Colonic mucosa (tissue), 4 donors: Measurements from ENCODE around the gene RITA1. TPM values are rescaled to one million over a fixed set of nuclear protein-coding genes. Genes with fewer than 3 reads are reported as not detected.

Experiments
- DNase-seq: peaks from one replicate; pipeline ENCODE4 v3.0.0-alpha.2; 2020
- H3K27ac ChIP-seq: fragments of 200-600 bp; one replicate; pipeline ENCODE4 v1.8.0; 2021
- H3K27me3 ChIP-seq: fragments of 200-600 bp; one replicate; pipeline ENCODE4 v1.8.0; 2021
- H3K36me3 ChIP-seq: fragments of 200-600 bp; one replicate; pipeline ENCODE4 v1.8.0; 2021
- H3K4me1 ChIP-seq: fragments of 200-600 bp; one replicate; pipeline ENCODE4 v1.8.0; 2021; ENCODE audit warnings: mild to moderate bottlenecking
- H3K4me3 ChIP-seq: fragments of 200-600 bp; one replicate; pipeline ENCODE4 v1.8.0; 2021
- H3K9ac ChIP-seq, 2 donors: one replicate each; pipeline ENCODE4 v1.7.0; 2013; ENCODE audit warnings: control low read depth in 2 of 2, low read depth in 2 of 2, low read length in 2 of 2
- H3K9me3 ChIP-seq: fragments of 200-600 bp; one replicate; pipeline ENCODE4 v1.8.0; 2021
- intact Hi-C: fragments of 100-400 bp; cut with DNase I; formaldehyde crosslinking; loops from one replicate; pipeline ENCODE4 v1.14.1; 2022
- total RNA-seq, 2 donors: library from RNA; stranded (reverse); fragmentation: NEBNext Ultra II Directional in 1 of 2; extraction: Animal tissue kit (Norgen Biotek cat#: 25700) in 1 of 2; gene quantifications; one replicate each; pipeline ENCODE4 v1.2.1, GENCODE V29; 2021
- TF ChIP-seq, protein P1 (sequence below): fragments of 200-600 bp; IDR thresholded peaks from one replicate; pipeline ENCODE4 v1.8.0; 2022; ENCODE audit warnings: antibody characterized with exemption, mild to moderate bottlenecking
- donor health status: healthy.
- donor health status: DM: no; HTN: no; CAD: no.
- donor health status: DM: no; HTN: no; CAD: no.

Gene RITA1
- total RNA-seq, 2 donors from 2014 or later: 13.9 to 26.9 TPM

DNA sequence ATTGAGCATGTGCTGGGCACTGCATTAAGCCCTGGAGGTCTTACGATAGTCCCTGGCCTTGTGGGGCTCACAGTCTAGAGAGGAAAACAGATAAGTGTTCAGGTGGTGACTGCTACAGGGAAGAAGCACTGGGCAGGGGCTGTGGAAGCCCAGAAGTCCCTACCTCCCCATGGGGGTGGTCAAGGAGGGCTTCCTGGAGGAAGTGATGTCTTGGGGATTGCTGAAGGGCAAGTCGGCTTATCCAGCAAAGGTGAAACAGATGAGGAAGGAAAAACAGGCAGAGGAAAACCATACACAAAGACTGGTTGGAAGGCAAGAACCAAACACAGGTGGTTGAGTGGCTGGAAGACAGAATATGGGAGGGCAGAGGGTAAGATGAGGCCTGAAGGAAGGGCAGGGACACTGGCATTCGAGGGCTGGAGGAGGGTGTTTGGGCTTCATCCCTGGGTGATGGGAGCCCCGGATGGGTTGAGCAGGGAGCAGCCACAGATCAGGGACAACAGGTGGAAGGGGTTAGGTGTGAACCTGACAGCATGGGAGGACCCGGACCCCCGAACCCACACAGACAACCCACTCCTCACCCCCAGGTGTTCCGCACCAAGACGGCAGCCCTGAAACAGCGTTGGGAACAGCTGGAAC lies 33.2 kb upstream of the RITA1 start:
- Histone ChIP-seq H3K4me1 (peaks cover 9% of the 10 kb centered on the region), H3K9me3 (no peaks in the 10 kb centered on the region), H3K4me3 (peak overlapping the region; percentile 42), H3K9ac (peak overlapping the region in 1 of 2 donors; percentile 12), H3K27ac (no peak overlapping the region), H3K36me3 (no peaks in the 10 kb centered on the region), H3K27me3 (peaks cover 14% of the 10 kb centered on the region)
- intact Hi-C loops: loop anchor here (5.0 to 10.0 kb wide), 2 partner anchors 58 to 100 kb away; no protein-coding TSS in a partner anchor
- no peak for DNase-seq
- TF ChIP-seq, protein P1, sequence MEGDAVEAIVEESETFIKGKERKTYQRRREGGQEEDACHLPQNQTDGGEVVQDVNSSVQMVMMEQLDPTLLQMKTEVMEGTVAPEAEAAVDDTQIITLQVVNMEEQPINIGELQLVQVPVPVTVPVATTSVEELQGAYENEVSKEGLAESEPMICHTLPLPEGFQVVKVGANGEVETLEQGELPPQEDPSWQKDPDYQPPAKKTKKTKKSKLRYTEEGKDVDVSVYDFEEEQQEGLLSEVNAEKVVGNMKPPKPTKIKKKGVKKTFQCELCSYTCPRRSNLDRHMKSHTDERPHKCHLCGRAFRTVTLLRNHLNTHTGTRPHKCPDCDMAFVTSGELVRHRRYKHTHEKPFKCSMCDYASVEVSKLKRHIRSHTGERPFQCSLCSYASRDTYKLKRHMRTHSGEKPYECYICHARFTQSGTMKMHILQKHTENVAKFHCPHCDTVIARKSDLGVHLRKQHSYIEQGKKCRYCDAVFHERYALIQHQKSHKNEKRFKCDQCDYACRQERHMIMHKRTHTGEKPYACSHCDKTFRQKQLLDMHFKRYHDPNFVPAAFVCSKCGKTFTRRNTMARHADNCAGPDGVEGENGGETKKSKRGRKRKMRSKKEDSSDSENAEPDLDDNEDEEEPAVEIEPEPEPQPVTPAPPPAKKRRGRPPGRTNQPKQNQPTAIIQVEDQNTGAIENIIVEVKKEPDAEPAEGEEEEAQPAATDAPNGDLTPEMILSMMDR: no peak

DNA sequence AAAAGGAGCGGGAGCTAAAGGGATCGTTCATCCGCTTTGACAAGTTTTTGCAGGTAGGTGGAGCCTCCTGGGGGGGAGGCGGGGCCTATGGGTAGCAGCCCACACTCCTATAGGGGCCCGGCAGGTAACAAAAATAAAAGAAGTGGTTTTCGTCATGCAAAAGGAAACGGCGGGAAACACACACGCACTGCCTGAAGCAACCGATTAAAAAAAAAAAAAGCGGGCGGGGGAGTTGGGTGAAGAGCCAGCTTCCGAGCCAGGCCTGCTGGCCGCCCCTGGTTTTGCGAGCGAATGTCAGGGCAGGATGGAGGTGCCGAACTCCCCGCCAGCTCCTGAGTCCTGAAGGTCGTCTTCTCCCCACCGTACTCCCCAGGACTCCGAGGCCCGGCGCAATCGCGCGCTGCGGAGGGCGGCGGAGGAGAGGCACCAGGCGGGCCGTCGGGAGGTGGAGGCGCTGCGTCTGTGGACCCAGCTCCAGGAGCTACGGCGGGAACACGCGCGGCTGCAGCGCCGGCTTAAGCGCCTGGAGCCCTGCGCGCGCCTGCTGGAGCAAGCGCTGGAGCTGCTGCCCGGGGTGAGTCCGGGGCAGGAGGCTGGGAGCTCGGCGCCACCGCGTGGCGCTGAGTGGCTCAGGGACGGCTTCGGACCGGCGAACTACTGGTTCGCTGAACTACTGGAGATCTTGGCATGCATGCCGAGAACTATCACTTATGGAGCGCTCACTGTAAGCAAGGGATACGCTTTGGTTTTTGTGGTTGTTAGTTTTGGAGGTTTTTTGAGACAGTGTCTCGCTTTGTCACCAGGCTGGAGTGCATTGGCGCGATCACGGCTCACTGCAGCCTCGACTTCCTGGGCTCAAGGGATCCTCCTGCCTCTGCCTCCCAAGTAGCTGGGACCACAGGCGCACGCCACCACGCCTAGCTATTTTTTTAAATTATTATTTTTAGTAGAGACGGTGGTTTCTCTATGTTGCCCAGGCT lies 32.4 kb upstream of the RITA1 start:
- no peak overlapping the region for H3K27ac ChIP-seq
- H3K9me3 ChIP-seq: no peaks in the 10 kb centered on the region
- TF ChIP-seq, protein P1: peak; percentile 35
- no peaks in the 10 kb centered on the region for H3K36me3 ChIP-seq
- intact Hi-C loops: loop anchor here (5.0 to 10.0 kb wide), 2 partner anchors 58 to 101 kb away; no protein-coding TSS in a partner anchor
- peak; percentile 70 for DNase-seq
- H3K27me3 ChIP-seq: peaks cover 14% of the 10 kb centered on the region
- peaks cover 9% of the 10 kb centered on the region for H3K4me1 ChIP-seq
- H3K4me3 ChIP-seq: peak overlapping the region; percentile 42
- peak overlapping the region; percentile 12 to 37 for H3K9ac ChIP-seq

DNA sequence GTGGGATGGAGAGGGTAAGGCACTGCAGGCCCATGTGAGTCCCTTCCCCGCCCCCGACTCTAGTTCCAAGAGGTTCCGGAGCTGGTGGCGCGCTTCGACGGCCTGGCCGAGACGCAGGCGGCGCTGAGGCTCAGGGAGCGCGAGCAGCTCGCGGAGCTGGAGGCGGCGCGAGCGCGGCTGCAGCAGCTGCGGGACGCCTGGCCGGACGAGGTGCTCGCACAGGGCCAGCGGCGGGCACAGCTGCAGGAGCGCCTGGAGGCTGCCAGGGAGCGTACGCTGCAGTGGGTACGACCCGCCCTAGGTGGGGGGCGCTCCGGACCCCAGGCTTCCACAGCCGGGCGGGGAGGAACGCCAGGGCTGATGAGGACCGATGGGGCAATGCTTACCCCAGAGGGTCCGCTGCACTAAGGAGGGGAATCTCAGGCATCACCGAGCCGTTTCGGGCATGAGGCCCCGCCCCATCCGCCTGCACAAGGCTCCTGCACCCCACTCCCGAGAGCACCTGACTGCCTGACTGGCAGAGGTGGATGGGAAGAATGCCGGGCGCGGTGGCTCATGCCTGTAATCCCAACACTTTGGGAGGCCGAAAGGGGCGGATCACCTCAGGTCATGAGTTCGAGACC lies 31.1 kb upstream of the RITA1 start:
- Histone ChIP-seq H3K36me3 (no peaks in the 10 kb centered on the region), H3K27me3 (peaks cover 14% of the 10 kb centered on the region), H3K9ac (no peak overlapping the region), H3K4me1 (peaks cover 8% of the 10 kb centered on the region), H3K9me3 (no peaks in the 10 kb centered on the region), H3K27ac (no peak overlapping the region), H3K4me3 (peak overlapping the region; percentile 28)
- DNase-seq: no peak
- TF ChIP-seq, protein P1: no peak
- intact Hi-C loops: loop anchor here (5.0 to 10.0 kb wide), 2 partner anchors 60 to 102 kb away; no protein-coding TSS in a partner anchor

DNA sequence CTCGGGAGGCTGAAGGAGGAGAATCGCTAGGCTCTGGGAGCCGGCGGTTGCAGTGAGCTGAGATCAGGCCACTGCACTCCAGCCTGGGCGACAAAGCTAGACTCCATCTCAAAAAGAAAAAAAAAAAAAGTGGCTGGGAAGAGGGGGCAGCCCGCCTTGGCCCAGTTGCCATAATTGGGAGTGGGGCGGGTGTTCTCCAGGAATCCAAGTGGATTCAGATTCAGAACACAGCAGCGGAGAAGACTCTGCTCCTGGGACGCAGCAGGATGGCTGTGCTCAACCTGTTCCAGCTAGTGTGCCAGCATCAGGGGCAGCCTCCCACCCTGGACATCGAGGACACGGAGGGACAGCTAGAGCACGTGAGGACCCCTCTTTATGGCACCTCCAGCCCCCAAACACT lies 30.5 kb upstream of the RITA1 start:
- Histone ChIP-seq H3K27ac (no peak overlapping the region), H3K27me3 (peaks cover 14% of the 10 kb centered on the region), H3K9ac (no peak overlapping the region), H3K9me3 (no peaks in the 10 kb centered on the region), H3K4me1 (peaks cover 3% of the 10 kb centered on the region), H3K4me3 (no peak overlapping the region), H3K36me3 (no peaks in the 10 kb centered on the region)
- TF ChIP-seq, protein P1: no peak
- DNase-seq: no peak
- intact Hi-C loops: loop anchor here (10.0 kb wide), 1 partner anchor 60 kb away; no protein-coding TSS in a partner anchor

DNA sequence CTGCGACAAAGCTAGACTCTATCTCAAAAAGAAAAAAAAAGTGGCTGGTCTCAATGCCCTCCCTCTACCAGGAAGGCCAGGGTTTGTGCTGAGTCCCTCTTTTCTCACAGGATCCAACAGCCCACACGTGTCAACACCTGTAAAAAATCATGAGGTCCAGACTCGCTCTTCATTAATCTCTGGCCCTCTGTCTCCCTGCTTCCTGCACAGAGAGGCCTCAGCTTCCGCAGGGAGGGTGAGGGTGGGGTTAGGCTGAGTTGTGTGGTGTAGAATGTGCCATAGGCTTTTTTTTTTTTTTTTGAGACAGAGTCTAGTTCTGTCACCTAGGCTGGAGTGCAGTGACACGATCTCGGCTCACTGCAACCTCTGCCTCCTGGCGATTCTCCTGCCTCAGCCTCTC lies 29.9 kb upstream of the RITA1 start:
- Histone ChIP-seq H3K36me3 (peaks cover 2% of the 10 kb centered on the region), H3K9ac (no peak overlapping the region), H3K4me1 (peaks cover 3% of the 10 kb centered on the region), H3K27me3 (peaks cover 14% of the 10 kb centered on the region), H3K9me3 (no peaks in the 10 kb centered on the region), H3K27ac (no peak overlapping the region), H3K4me3 (no peak overlapping the region)
- TF ChIP-seq, protein P1: no peak
- intact Hi-C loops: loop anchor here (10.0 kb wide), 1 partner anchor 61 kb away; no protein-coding TSS in a partner anchor
- DNase-seq: no peak
